Lung (tissue), 12 donors: ENCODE measurements around the gene SLX1A. TPM values are rescaled to one million over a fixed set of nuclear protein-coding genes. Genes with fewer than 3 reads are reported as not detected.

Experiments
- ATAC-seq: fragments of 200-7000 bp; cut with Tn5 transposase; one replicate; pipeline ENCODE4 v1.9.1; 2020; ENCODE audit warnings: moderate number of reproducible peaks; ENCODE audit not compliant: insufficient read depth, low FRiP score
- DNase-seq, 3 donors: peaks; one replicate each; pipeline ENCODE4 v3.0.0-alpha.2; 2013 to 2017
- H3K27ac ChIP-seq, 2 donors: one replicate each; pipeline ENCODE4 v1.5.1; 2013; ENCODE audit warnings: mild to moderate bottlenecking in 2 of 2, moderate library complexity in 2 of 2, control low read depth in 1 of 2, inconsistent platforms in 1 of 2, low read depth in 1 of 2, low read length in 1 of 2
- H3K27me3 ChIP-seq, 3 donors: one replicate each; pipeline ENCODE4 v1.5.1; 2013; ENCODE audit warnings: low read length in 2 of 3; ENCODE audit not compliant: control insufficient read depth in 3 of 3, insufficient read depth in 3 of 3
- H3K36me3 ChIP-seq, 4 donors: one replicate each; pipeline ENCODE4 v1.5.1; 2013; ENCODE audit warnings: low read length in 4 of 4, mild to moderate bottlenecking in 1 of 4, moderate library complexity in 1 of 4; ENCODE audit not compliant: control insufficient read depth in 4 of 4, insufficient read depth in 4 of 4
- H3K4me1 ChIP-seq, 5 donors: one replicate each; pipeline ENCODE4 v1.5.1; 2013; ENCODE audit warnings: low read length in 5 of 5, mild to moderate bottlenecking in 2 of 5, moderate library complexity in 1 of 5; ENCODE audit not compliant: control insufficient read depth in 5 of 5, insufficient read depth in 5 of 5
- H3K4me3 ChIP-seq: one replicate; pipeline ENCODE4 v1.5.1; 2013; ENCODE audit warnings: mild to moderate bottlenecking, control low read depth, moderate library complexity
- H3K9ac ChIP-seq, 2 donors: one replicate each; pipeline ENCODE4 v1.5.1; 2013; ENCODE audit warnings: low read length in 2 of 2, control low read depth in 1 of 2; ENCODE audit not compliant: insufficient read depth in 1 of 2
- H3K9me3 ChIP-seq, 4 donors: one replicate each; pipeline ENCODE4 v1.5.1; 2013; ENCODE audit warnings: low read length in 3 of 4, mild to moderate bottlenecking in 1 of 4, moderate library complexity in 1 of 4; ENCODE audit not compliant: control insufficient read depth in 4 of 4, insufficient read depth in 3 of 4
- CTCF ChIP-seq: IDR thresholded peaks from 2 replicates; pipeline ENCODE4 v1.5.1; 2012; ENCODE audit warnings: mild to moderate bottlenecking; ENCODE audit errors: control extremely low read depth, extremely low read depth
- WGBS, 2 donors: extraction: QIAGEN DNeasy Blood & Tissue Kit; methylation state at CpG; one replicate each; pipeline ENCODE4 v1.1.7; 2013; 5-methylcytosine and 5-hydroxymethylcytosine counted together
- polyA plus RNA-seq, 2 donors: library from polyadenylated mRNA; stranded (reverse); fragments of 200-250 nt; gene quantifications; one replicate each; pipeline ENCODE4 v1.2.1, GENCODE V29; 2013
- total RNA-seq, 2 donors: library from RNA; depleted of rRNA in 1 of 2; stranded (reverse); fragments of >200 nt in 1 of 2; gene quantifications; one replicate each; pipeline ENCODE4 v1.2.1, GENCODE V29; 2014 to 2021
- donor health status: control.
- donor health status: control.
- donor health status: Bipolar disorder and iron deficiency.
- donor health status: healthy.
- donor health status: DM: yes; HTN: yes; CAD: no.

Gene SLX1A
- total and polyA plus RNA-seq, 4 donors: 24.0 to 96.0 (median 75.1) TPM

DNA sequence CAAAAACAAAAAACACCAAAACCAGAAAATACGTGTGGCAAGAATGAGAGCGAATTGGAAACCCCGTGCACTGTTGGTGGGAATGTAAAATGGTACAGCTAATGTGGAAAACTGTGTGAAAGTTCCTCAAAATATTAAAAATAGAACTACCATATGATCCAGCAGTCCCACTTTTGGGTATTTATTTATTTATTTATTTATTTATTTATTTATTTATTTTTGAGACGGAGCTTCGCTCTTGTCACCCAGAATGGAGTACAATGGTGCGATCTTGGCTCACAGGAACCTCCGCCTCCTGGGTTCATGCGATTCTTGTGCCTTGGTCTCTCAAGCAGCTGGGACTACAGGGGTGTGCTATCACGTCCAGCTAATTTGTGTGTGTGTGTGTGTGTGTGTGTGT is 41.2 kb upstream of the SLX1A start:
- H3K4me3 ChIP-seq: no peak overlapping the region
- H3K9ac ChIP-seq: no peak overlapping the region
- TF ChIP-seq CTCF: no peak
- no peaks in the 10 kb centered on the region for H3K36me3 ChIP-seq
- DNase-seq (no peak), ATAC-seq (no peak)
- no peaks in the 10 kb centered on the region for H3K27me3 ChIP-seq
- WGBS, 2 donors: 97 to 98% methylated on average over 9 of the region's 9 CpGs
- no peak overlapping the region for H3K27ac ChIP-seq
- no peaks in the 10 kb centered on the region for H3K9me3 ChIP-seq
- no peaks in the 10 kb centered on the region for H3K4me1 ChIP-seq

DNA sequence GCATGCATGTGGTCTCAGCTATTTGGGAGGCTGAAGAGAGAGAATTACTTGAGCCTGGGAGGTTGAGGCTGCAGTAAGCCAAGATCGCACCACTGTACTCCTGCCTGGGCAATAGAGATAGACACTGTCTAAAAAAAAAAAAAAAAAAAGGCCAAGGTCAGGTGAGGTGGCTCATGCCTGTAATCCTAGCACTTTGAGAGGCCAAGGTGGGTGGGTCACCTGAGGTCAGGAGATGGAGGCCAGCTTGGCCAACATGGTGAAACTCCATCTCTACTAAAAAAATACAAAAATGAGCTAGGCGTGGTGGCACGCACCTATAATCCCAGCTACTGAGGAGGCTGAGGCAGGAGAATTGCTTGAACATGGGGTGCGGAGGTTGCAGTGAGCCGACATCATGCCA is 38.5 kb upstream of the SLX1A start:
- H3K4me3 ChIP-seq: no peak overlapping the region
- no peaks in the 10 kb centered on the region for H3K4me1 ChIP-seq
- no peaks in the 10 kb centered on the region for H3K27me3 ChIP-seq
- no peak overlapping the region for H3K9ac ChIP-seq
- no peak for ATAC-seq
- H3K27ac ChIP-seq: no peak overlapping the region
- TF ChIP-seq CTCF: no peak
- no peak for DNase-seq
- 94 to 100% methylated on average over 5 of the region's 5 CpGs for WGBS, 2 donors
- no peaks in the 10 kb centered on the region for H3K9me3 ChIP-seq
- no peaks in the 10 kb centered on the region for H3K36me3 ChIP-seq

- Histone ChIP-seq H3K27me3 (no peaks in the 10 kb centered on the region), H3K36me3 (no peaks in the 10 kb centered on the region), H3K9ac (no peak overlapping the region), H3K4me3 (no peak overlapping the region), H3K9me3 (no peaks in the 10 kb centered on the region), H3K4me1 (no peaks in the 10 kb centered on the region), H3K27ac (no peak overlapping the region)
- 70 to 78% methylated on average over 1 of the region's 1 CpG for WGBS, 2 donors
- DNase-seq (no peak), ATAC-seq (no peak)
- TF ChIP-seq CTCF: no peak
Measured at GRCh38 chr16:30157214-30157613, 36.5 kb upstream of the SLX1A start.

- ATAC-seq (no peak), DNase-seq (no peak)
- H3K9ac ChIP-seq: no peak overlapping the region
- H3K4me3 ChIP-seq: no peak overlapping the region
- H3K36me3 ChIP-seq: no peaks in the 10 kb centered on the region
- WGBS, 2 donors: 83 to 92% methylated on average over 3 of the region's 3 CpGs
- no peak for TF ChIP-seq CTCF
- no peak overlapping the region for H3K27ac ChIP-seq
- H3K27me3 ChIP-seq: no peaks in the 10 kb centered on the region
- no peaks in the 10 kb centered on the region for H3K9me3 ChIP-seq
- no peaks in the 10 kb centered on the region for H3K4me1 ChIP-seq
Measured at GRCh38 chr16:30163538-30163937, 30.1 kb upstream of the SLX1A start.
